KMS-11 (cell line): Measurements from ENCODE around the gene RADX.

Experiments
- H2AFZ ChIP-seq: fragments of 200-600 bp; sonication (generic); 2 replicates; pipeline ENCODE4 v1.6.1; 2016; ENCODE audit warnings: antibody characterized with exemption, mixed run types, low read depth
- H3K27ac ChIP-seq: fragments of 200-600 bp; sonication (generic); 2 replicates; pipeline ENCODE4 v1.6.1; 2016; ENCODE audit warnings: mild to moderate bottlenecking, mixed run types
- H3K27me3 ChIP-seq: fragments of 200-600 bp; sonication (generic); 2 replicates; pipeline ENCODE4 v1.6.1; 2017; ENCODE audit warnings: mild to moderate bottlenecking, low read depth, mixed run types, moderate library complexity; ENCODE audit not compliant: insufficient read depth
- H3K36me3 ChIP-seq: fragments of 200-600 bp; sonication (generic); 2 replicates; pipeline ENCODE4 v1.6.1; 2017; ENCODE audit warnings: mild to moderate bottlenecking, mixed run types; ENCODE audit not compliant: insufficient read depth
- H3K4me1 ChIP-seq: fragments of 200-600 bp; sonication (generic); 2 replicates; pipeline ENCODE4 v1.6.1; 2016; ENCODE audit warnings: mild to moderate bottlenecking, low read depth, mixed run types; ENCODE audit not compliant: poor library complexity, severe bottlenecking
- H3K4me2 ChIP-seq: fragments of 200-600 bp; sonication (generic); 2 replicates; pipeline ENCODE4 v1.7.0; 2016; ENCODE audit warnings: mild to moderate bottlenecking, mixed run types
- H3K4me3 ChIP-seq: fragments of 200-600 bp; sonication (generic); IDR thresholded peaks from 2 replicates; pipeline ENCODE4 v1.6.1; 2017; ENCODE audit warnings: low read depth, low read length, mixed read lengths; ENCODE audit not compliant: insufficient read depth
- H3K79me2 ChIP-seq: fragments of 200-600 bp; sonication (generic); 2 replicates; pipeline ENCODE4 v1.6.1; 2016; ENCODE audit warnings: low read depth, mixed run types; ENCODE audit not compliant: insufficient read depth
- H3K9ac ChIP-seq: fragments of 200-600 bp; sonication (generic); 2 replicates; pipeline ENCODE4 v1.6.1; 2016; ENCODE audit warnings: mild to moderate bottlenecking, mixed run types
- H4K20me1 ChIP-seq: fragments of 200-600 bp; sonication (generic); 2 replicates; pipeline ENCODE4 v1.6.1; 2016; ENCODE audit warnings: mild to moderate bottlenecking, mixed run types; ENCODE audit not compliant: insufficient read depth
- CTCF ChIP-seq: fragments of 200-600 bp; sonication (generic); conservative IDR thresholded peaks from 2 replicates; pipeline ENCODE4 v1.6.1; 2017; ENCODE audit warnings: low read depth, mild to moderate bottlenecking, antibody characterized with exemption, low read length, moderate library complexity, mixed read lengths

RADX gene

GRCh38 chrX:106698693-106699092 is 86.9 kb downstream of the RADX start:
- Histone ChIP-seq H4K20me1 (no peaks in the 10 kb centered on the region), H3K4me3 (no peak overlapping the region), H3K27me3 (no peaks in the 10 kb centered on the region), H3K79me2 (no peaks in the 10 kb centered on the region), H3K27ac (no peak overlapping the region), H2AFZ (no peak overlapping the region), H3K4me1 (no peaks in the 10 kb centered on the region), H3K4me2 (no peak overlapping the region), H3K9ac (no peak overlapping the region), H3K36me3 (no peaks in the 10 kb centered on the region)
- TF ChIP-seq CTCF: no peak

- Histone ChIP-seq H4K20me1 (no peaks in the 10 kb centered on the region), H3K4me3 (no peak overlapping the region), H3K27me3 (no peaks in the 10 kb centered on the region), H3K4me1 (no peaks in the 10 kb centered on the region), H3K9ac (no peak overlapping the region), H3K27ac (no peak overlapping the region), H2AFZ (no peak overlapping the region), H3K36me3 (no peaks in the 10 kb centered on the region), H3K4me2 (no peak overlapping the region), H3K79me2 (no peaks in the 10 kb centered on the region)
- no peak for TF ChIP-seq CTCF
These were observed 90.9 kb downstream of the RADX start for GRCh38 chrX:106702636-106703035.

GRCh38 chrX:106706466-106706865 is 94.7 kb downstream of the RADX start:
- Histone ChIP-seq H3K4me1 (no peaks in the 10 kb centered on the region), H3K27ac (no peak overlapping the region), H3K4me2 (no peak overlapping the region), H4K20me1 (no peaks in the 10 kb centered on the region), H3K79me2 (no peaks in the 10 kb centered on the region), H3K36me3 (no peaks in the 10 kb centered on the region), H3K9ac (no peak overlapping the region), H2AFZ (no peak overlapping the region), H3K4me3 (no peak overlapping the region), H3K27me3 (no peaks in the 10 kb centered on the region)
- no peak for TF ChIP-seq CTCF

- H4K20me1 ChIP-seq: no peaks in the 10 kb centered on the region
- H3K27ac ChIP-seq: no peak overlapping the region
- no peaks in the 10 kb centered on the region for H3K79me2 ChIP-seq
- H3K36me3 ChIP-seq: no peaks in the 10 kb centered on the region
- no peak overlapping the region for H2AFZ ChIP-seq
- H3K9ac ChIP-seq: no peak overlapping the region
- no peaks in the 10 kb centered on the region for H3K27me3 ChIP-seq
- TF ChIP-seq CTCF: no peak
- H3K4me3 ChIP-seq: no peak overlapping the region
- H3K4me2 ChIP-seq: no peak overlapping the region
- no peaks in the 10 kb centered on the region for H3K4me1 ChIP-seq
These were observed 96.1 kb downstream of the RADX start for GRCh38 chrX:106707771-106708454.
